ENCODE measurements around the gene FDX2. TPM values are rescaled to one million over a fixed set of nuclear protein-coding genes. Genes with fewer than 3 reads are reported as not detected.

The FDX2 gene
- total RNA-seq, 1 donor from 2014 or later = 27.4 TPM

GRCh38 chr19:10361569-10362011 is 45.8 kb upstream of the FDX2 start:
- Mint-ChIP-seq H3K27me3 (ENCODE audit: unreplicated experiment) (no peaks in the 10 kb centered on the region), H3K9me3 (ENCODE audit: unreplicated experiment) (no peaks in the 10 kb centered on the region), H3K4me3 (ENCODE audit: unreplicated experiment) (no peak overlapping the region), H3K36me3 (ENCODE audit: unreplicated experiment) (peaks cover 17% of the 10 kb centered on the region), H3K4me1 (ENCODE audit: unreplicated experiment) (no peaks in the 10 kb centered on the region), H3K27ac (ENCODE audit: unreplicated experiment) (no peak overlapping the region)
- TF ChIP-seq CTCF (IDR thresholded peaks at IDR 0.05) = no peak
- DNase-seq (ENCODE audit: extremely low spot score, unreplicated experiment) = no peak

- H3K36me3 Mint-ChIP-seq (ENCODE audit: unreplicated experiment) = peaks cover 22% of the 10 kb centered on the region
- TF ChIP-seq CTCF (IDR thresholded peaks at IDR 0.05) = no peak
- no peak overlapping the region for H3K4me3 Mint-ChIP-seq (ENCODE audit: unreplicated experiment)
- H3K27ac Mint-ChIP-seq (ENCODE audit: unreplicated experiment) = no peak overlapping the region
- H3K4me1 Mint-ChIP-seq (ENCODE audit: unreplicated experiment) = no peaks in the 10 kb centered on the region
- no peaks in the 10 kb centered on the region for H3K27me3 Mint-ChIP-seq (ENCODE audit: unreplicated experiment)
- H3K9me3 Mint-ChIP-seq (ENCODE audit: unreplicated experiment) = no peaks in the 10 kb centered on the region
- DNase-seq (ENCODE audit: extremely low spot score, unreplicated experiment) = no peak
Observed at GRCh38 chr19:10356431-10356830, 40.6 kb upstream of the FDX2 start.

- no peaks in the 10 kb centered on the region for H3K4me1 Mint-ChIP-seq (ENCODE audit: unreplicated experiment)
- DNase-seq (ENCODE audit: extremely low spot score, unreplicated experiment) = no peak
- no peak overlapping the region for H3K4me3 Mint-ChIP-seq (ENCODE audit: unreplicated experiment)
- no peaks in the 10 kb centered on the region for H3K9me3 Mint-ChIP-seq (ENCODE audit: unreplicated experiment)
- H3K27ac Mint-ChIP-seq (ENCODE audit: unreplicated experiment) = no peak overlapping the region
- TF ChIP-seq CTCF (IDR thresholded peaks at IDR 0.05) = no peak
- H3K27me3 Mint-ChIP-seq (ENCODE audit: unreplicated experiment) = no peaks in the 10 kb centered on the region
- peaks cover 25% of the 10 kb centered on the region for H3K36me3 Mint-ChIP-seq (ENCODE audit: unreplicated experiment)
Observed at GRCh38 chr19:10353793-10354391, 38.1 kb upstream of the FDX2 start.

- no peak overlapping the region for H3K4me3 Mint-ChIP-seq (ENCODE audit: unreplicated experiment)
- H3K4me1 Mint-ChIP-seq (ENCODE audit: unreplicated experiment) = no peaks in the 10 kb centered on the region
- no peak for TF ChIP-seq CTCF (IDR thresholded peaks at IDR 0.05)
- H3K27ac Mint-ChIP-seq (ENCODE audit: unreplicated experiment) = no peak overlapping the region
- no peak for DNase-seq (ENCODE audit: extremely low spot score, unreplicated experiment)
- no peaks in the 10 kb centered on the region for H3K27me3 Mint-ChIP-seq (ENCODE audit: unreplicated experiment)
- H3K9me3 Mint-ChIP-seq (ENCODE audit: unreplicated experiment) = no peaks in the 10 kb centered on the region
- peaks cover 25% of the 10 kb centered on the region for H3K36me3 Mint-ChIP-seq (ENCODE audit: unreplicated experiment)
Observed at GRCh38 chr19:10352764-10353671, 37.2 kb upstream of the FDX2 start.

- H3K4me1 Mint-ChIP-seq (ENCODE audit: unreplicated experiment) = no peaks in the 10 kb centered on the region
- H3K4me3 Mint-ChIP-seq (ENCODE audit: unreplicated experiment) = no peak overlapping the region
- no peak for TF ChIP-seq CTCF (IDR thresholded peaks at IDR 0.05)
- peaks cover 8% of the 10 kb centered on the region for H3K36me3 Mint-ChIP-seq (ENCODE audit: unreplicated experiment)
- no peak overlapping the region for H3K27ac Mint-ChIP-seq (ENCODE audit: unreplicated experiment)
- no peaks in the 10 kb centered on the region for H3K9me3 Mint-ChIP-seq (ENCODE audit: unreplicated experiment)
- DNase-seq (ENCODE audit: extremely low spot score, unreplicated experiment) = no peak
- H3K27me3 Mint-ChIP-seq (ENCODE audit: unreplicated experiment) = no peaks in the 10 kb centered on the region
Observed at GRCh38 chr19:10346509-10346908, 30.7 kb upstream of the FDX2 start.
